ENCODE measurements around the gene PHF24. TPM values are rescaled to one million over a fixed set of nuclear protein-coding genes. Genes with fewer than 3 reads are reported as not detected.

PHF24 gene
- total RNA-seq, 1 experiment from 2014 or later, result not detected

- no peaks in the 10 kb centered on the region for H3K9me3 Mint-ChIP-seq (ENCODE audit: low read depth, unreplicated experiment)
- H3K36me3 Mint-ChIP-seq (ENCODE audit: insufficient read depth, unreplicated experiment), result no peaks in the 10 kb centered on the region
- no TSS peak for BruUV-seq (replicated peaks)
- peaks cover 21% of the 10 kb centered on the region for H3K4me1 Mint-ChIP-seq (ENCODE audit: low read depth, unreplicated experiment)
- CTCF ChIA-PET, result no interaction called here
- H3K27me3 Mint-ChIP-seq (ENCODE audit: unreplicated experiment), result peaks cover 57% of the 10 kb centered on the region
- no peak for DNase-seq
- no peak overlapping the region for H3K27ac Mint-ChIP-seq (ENCODE audit: unreplicated experiment)
- no peak for TF ChIP-seq CTCF (IDR thresholded peaks at IDR 0.05; ENCODE audit: unreplicated experiment)
- intact Hi-C loops (cut with micrococcal nuclease; ENCODE audit: unreplicated experiment), result no loop called here
- H3K4me3 Mint-ChIP-seq (ENCODE audit: low read depth, unreplicated experiment), result no peak overlapping the region
Observed at GRCh38 chr9:34964458-34964857, 6.4 kb downstream of the PHF24 start.

GRCh38 chr9:34971146-34971811 lies 13.2 kb downstream of the PHF24 start:
- Mint-ChIP-seq H3K27ac (ENCODE audit: unreplicated experiment) (no peak overlapping the region), H3K9me3 (ENCODE audit: low read depth, unreplicated experiment) (no peaks in the 10 kb centered on the region), H3K4me1 (ENCODE audit: low read depth, unreplicated experiment) (no peaks in the 10 kb centered on the region), H3K36me3 (ENCODE audit: insufficient read depth, unreplicated experiment) (no peaks in the 10 kb centered on the region), H3K27me3 (ENCODE audit: unreplicated experiment) (peaks cover 73% of the 10 kb centered on the region), H3K4me3 (ENCODE audit: low read depth, unreplicated experiment) (no peak overlapping the region)
- no peak for TF ChIP-seq CTCF (IDR thresholded peaks at IDR 0.05; ENCODE audit: unreplicated experiment)
- DNase-seq, result no peak
- intact Hi-C loops (cut with micrococcal nuclease; ENCODE audit: unreplicated experiment), result no loop called here
- no TSS peak for BruUV-seq (replicated peaks)
- CTCF ChIA-PET, result no interaction called here

- Mint-ChIP-seq H3K27ac (ENCODE audit: unreplicated experiment) (no peak overlapping the region), H3K27me3 (ENCODE audit: unreplicated experiment) (peaks cover 93% of the 10 kb centered on the region), H3K36me3 (ENCODE audit: insufficient read depth, unreplicated experiment) (no peaks in the 10 kb centered on the region), H3K4me3 (ENCODE audit: low read depth, unreplicated experiment) (no peak overlapping the region), H3K4me1 (ENCODE audit: low read depth, unreplicated experiment) (no peaks in the 10 kb centered on the region), H3K9me3 (ENCODE audit: low read depth, unreplicated experiment) (no peaks in the 10 kb centered on the region)
- intact Hi-C loops (cut with micrococcal nuclease; ENCODE audit: unreplicated experiment), result no loop called here
- TF ChIP-seq CTCF (IDR thresholded peaks at IDR 0.05; ENCODE audit: unreplicated experiment), result no peak
- no peak for DNase-seq
- CTCF ChIA-PET, result no interaction called here
- no TSS peak for BruUV-seq (replicated peaks)
Observed at GRCh38 chr9:34974664-34975063, 16.6 kb downstream of the PHF24 start.

DNA sequence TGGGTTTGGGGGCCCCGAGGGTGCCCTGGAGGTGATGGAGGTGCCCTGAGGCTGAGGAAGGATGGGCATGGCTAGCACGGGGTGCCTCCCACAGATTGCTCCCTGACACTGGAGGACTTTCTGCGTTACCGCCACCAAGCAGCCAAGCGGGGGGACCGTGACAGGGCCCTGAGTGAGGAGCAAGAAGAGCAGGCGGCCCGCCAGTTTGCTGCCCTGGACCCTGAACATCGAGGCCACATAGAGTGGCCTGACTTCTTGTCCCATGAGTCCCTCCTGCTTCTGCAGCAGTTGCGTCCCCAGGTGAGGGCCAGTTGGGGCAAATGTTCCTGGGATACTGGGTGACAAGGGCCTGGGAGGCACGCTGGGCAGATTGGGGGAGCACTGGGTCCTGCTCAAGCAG lies 18.4 kb downstream of the PHF24 start:
- H3K4me1 Mint-ChIP-seq (ENCODE audit: low read depth, unreplicated experiment), result no peaks in the 10 kb centered on the region

More for the DNA sequence above, 18.4 kb downstream of the PHF24 start:
- no peak for DNase-seq
- CTCF ChIA-PET, result no interaction called here
- no peaks in the 10 kb centered on the region for H3K9me3 Mint-ChIP-seq (ENCODE audit: low read depth, unreplicated experiment)
- H3K4me3 Mint-ChIP-seq (ENCODE audit: low read depth, unreplicated experiment), result no peak overlapping the region
- peaks cover 90% of the 10 kb centered on the region for H3K27me3 Mint-ChIP-seq (ENCODE audit: unreplicated experiment)
- no peak for TF ChIP-seq CTCF (IDR thresholded peaks at IDR 0.05; ENCODE audit: unreplicated experiment)
- no peaks in the 10 kb centered on the region for H3K36me3 Mint-ChIP-seq (ENCODE audit: insufficient read depth, unreplicated experiment)
- no TSS peak for BruUV-seq (replicated peaks)
- no peak overlapping the region for H3K27ac Mint-ChIP-seq (ENCODE audit: unreplicated experiment)
- intact Hi-C loops (cut with micrococcal nuclease; ENCODE audit: unreplicated experiment), result no loop called here
